GM23248 (cell line): ENCODE data around the gene P4HTM. TPM values are rescaled to one million over a fixed set of nuclear protein-coding genes. Genes with fewer than 3 reads are reported as not detected.

Source experiments
- DNase-seq: peaks from one replicate; pipeline ENCODE4 v3.0.0-alpha.2; 2015
- H2AFZ ChIP-seq: fragments of 200-600 bp; sonication (generic); 2 replicates; pipeline ENCODE4 v1.6.1; 2016; ENCODE audit warnings: antibody characterized with exemption
- H3F3A ChIP-seq: fragments of 200-600 bp; sonication (generic); 2 replicates; pipeline ENCODE4 v1.6.1; 2016; ENCODE audit warnings: mild to moderate bottlenecking, antibody characterized with exemption, mixed run types; ENCODE audit not compliant: insufficient read depth
- H3K27ac ChIP-seq: fragments of 200-600 bp; sonication (generic); 2 replicates; pipeline ENCODE4 v1.5.1; 2016; ENCODE audit warnings: mild to moderate bottlenecking
- H3K27me3 ChIP-seq: fragments of 200-600 bp; sonication (generic); replicated peaks from 2 replicates; pipeline ENCODE4 v1.6.1; 2016; ENCODE audit warnings: mild to moderate bottlenecking; ENCODE audit not compliant: insufficient read depth
- H3K36me3 ChIP-seq: fragments of 200-600 bp; sonication (generic); 2 replicates; pipeline ENCODE4 v1.6.1; 2016; ENCODE audit warnings: low read depth, mild to moderate bottlenecking
- H3K4me1 ChIP-seq: fragments of 200-600 bp; sonication (generic); 2 replicates; pipeline ENCODE4 v1.6.1; 2016; ENCODE audit warnings: mild to moderate bottlenecking; ENCODE audit not compliant: insufficient read depth
- H3K4me2 ChIP-seq: fragments of 200-600 bp; sonication (generic); one replicate; pipeline ENCODE4 v1.6.1; 2016; ENCODE audit warnings: mild to moderate bottlenecking; ENCODE audit not compliant: unreplicated experiment
- H3K4me3 ChIP-seq: fragments of 200-600 bp; sonication (generic); 2 replicates; pipeline ENCODE4 v1.5.1; 2016; ENCODE audit warnings: mild to moderate bottlenecking
- H3K79me2 ChIP-seq: fragments of 200-600 bp; sonication (generic); 2 replicates; pipeline ENCODE4 v1.6.1; 2016; ENCODE audit warnings: mild to moderate bottlenecking; ENCODE audit not compliant: insufficient read depth
- H3K9ac ChIP-seq: fragments of 200-600 bp; sonication (generic); 2 replicates; pipeline ENCODE4 v1.6.1; 2016; ENCODE audit warnings: mild to moderate bottlenecking
- H3K9me2 ChIP-seq: fragments of 200-600 bp; sonication (generic); 2 replicates; pipeline ENCODE4 v1.6.1; 2016; ENCODE audit warnings: mixed run types, mild to moderate bottlenecking, moderate library complexity; ENCODE audit not compliant: insufficient read depth
- H3K9me3 ChIP-seq: fragments of 200-600 bp; sonication (generic); one replicate; pipeline ENCODE4 v1.6.1; 2017; ENCODE audit warnings: low read depth
- H4K20me1 ChIP-seq: fragments of 200-600 bp; sonication (generic); 2 replicates; pipeline ENCODE4 v1.6.0; 2016; ENCODE audit not compliant: insufficient read depth
- EZH2 ChIP-seq: fragments of 200-600 bp; sonication (generic); IDR thresholded peaks from 2 replicates; pipeline ENCODE4 v1.6.1; 2018; ENCODE audit warnings: antibody characterized with exemption, mild to moderate bottlenecking; ENCODE audit not compliant: insufficient read depth, poor library complexity, severe bottlenecking
- EZH2phosphoT487 ChIP-seq: fragments of 200-600 bp; sonication (generic); IDR thresholded peaks from 2 replicates; pipeline ENCODE4 v1.6.1; 2018; ENCODE audit warnings: antibody characterized with exemption, moderate library complexity, mild to moderate bottlenecking, low read depth; ENCODE audit not compliant: insufficient read depth
- WGBS, 2 experiments: methylation state at CpG; one replicate each; pipeline ENCODE4 v1.1.6; 2015 to 2017; ENCODE audit warnings: low lambda C conversion rate in 2 of 2, low coverage in 1 of 2; ENCODE audit errors: missing lambda C conversion rate in 2 of 2; 5-methylcytosine and 5-hydroxymethylcytosine counted together
- in situ Hi-C: fragments of 300-500 bp; cut with MboI; formaldehyde crosslinking; loops from 2 replicates; pipeline ENCODE4 v1.15.0; 2020
- polyA plus RNA-seq: library from polyadenylated mRNA; unstranded; fragments of >200 nt; fragmentation: Nextera tagmentation; extraction: Ambion mirVana; gene quantifications from 2 replicates; pipeline ENCODE4 v1.2.1, GENCODE V29; 2016
- total RNA-seq: library from RNA; depleted of rRNA; stranded (reverse); fragments of >200 nt; shearing (Covaris generic); gene quantifications from 2 replicates; pipeline ENCODE4 v1.2.3, GENCODE V29; 2014

Gene P4HTM
- total and polyA plus RNA-seq, 2 experiments from 2014 or later, result 29.7 to 53.6 TPM

DNA sequence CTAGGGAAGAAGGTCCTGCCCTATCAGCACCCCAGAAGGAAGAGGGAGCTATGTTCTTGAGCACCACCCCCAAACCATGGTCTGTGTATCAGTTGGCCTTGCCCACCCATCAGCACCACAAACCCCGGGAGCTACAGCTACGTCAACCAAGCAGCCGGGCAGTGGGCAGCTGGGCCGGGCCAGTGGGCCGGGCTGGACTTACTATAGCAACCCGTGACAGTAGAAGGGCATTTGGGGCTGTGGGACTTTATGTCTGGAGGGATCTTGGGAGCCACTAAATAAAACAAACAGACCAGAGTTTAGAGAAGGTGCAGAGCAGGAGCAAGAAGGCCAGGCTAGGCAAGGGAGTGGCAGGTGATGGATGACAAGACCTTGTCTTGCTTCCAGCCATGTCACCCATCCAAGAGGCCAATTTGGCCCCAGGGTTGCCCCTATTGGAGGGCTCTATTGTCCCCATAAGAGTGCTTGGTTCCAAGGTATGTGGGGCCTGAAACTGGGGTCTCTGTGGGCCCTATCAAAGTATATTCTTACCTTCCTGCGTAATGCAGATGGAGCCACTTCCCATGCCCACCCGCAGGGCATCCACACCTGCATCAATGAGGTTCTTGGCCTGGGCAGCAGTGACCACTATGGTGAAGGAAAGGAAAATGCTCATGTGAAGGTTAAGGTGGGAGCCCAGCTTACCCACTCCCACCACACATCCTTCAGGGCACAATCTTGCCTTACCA lies 35.9 kb downstream of the P4HTM start:
- no peak overlapping the region; the same call in 1 of the 2 replicates for H3K27ac ChIP-seq
- no peak for DNase-seq
- TF ChIP-seq EZH2 (no peak), EZH2phosphoT487 (no peak)
- WGBS, 2 experiments, result 83% methylated on average over 8 of the region's 8 CpGs
- no peak overlapping the region for H3K4me3 ChIP-seq
- H3K4me1 ChIP-seq, result peaks cover 22% of the 10 kb centered on the region
- H3K27me3 ChIP-seq, result no peaks in the 10 kb centered on the region
- peaks cover 64% of the 10 kb centered on the region for H3F3A ChIP-seq
- H3K79me2 ChIP-seq, result peaks cover 71% of the 10 kb centered on the region
- H3K9me2 ChIP-seq, result no peaks in the 10 kb centered on the region
- no peaks in the 10 kb centered on the region for H4K20me1 ChIP-seq
- in situ Hi-C loops, result no loop called here
- no peak overlapping the region for H2AFZ ChIP-seq
- H3K9ac ChIP-seq, result no peak overlapping the region
- peaks cover 23% of the 10 kb centered on the region for H3K36me3 ChIP-seq
- H3K9me3 ChIP-seq, result no peaks in the 10 kb centered on the region
- no peak overlapping the region for H3K4me2 ChIP-seq

GRCh38 chr3:49026536-49026935 lies 36.5 kb downstream of the P4HTM start:
- in situ Hi-C loops, result no loop called here
- peaks cover 24% of the 10 kb centered on the region for H3K36me3 ChIP-seq

GRCh38 chr3:49027634-49028033 lies 37.6 kb downstream of the P4HTM start:
- WGBS, 2 experiments, result 96 to 97% methylated on average over 9 of the region's 9 CpGs
- DNase-seq, result no peak
- H4K20me1 ChIP-seq, result no peaks in the 10 kb centered on the region
- H3K9ac ChIP-seq, result 0 out of 2 replicates have a peak overlapping the region, but pooled peaks have one; percentile 95
- H3K79me2 ChIP-seq, result peaks cover 66% of the 10 kb centered on the region
- TF ChIP-seq EZH2, result no peak
- TF ChIP-seq EZH2phosphoT487, result no peak
- peaks cover 78% of the 10 kb centered on the region for H3F3A ChIP-seq
- peak overlapping the region; percentile 73; the same call in 1 of the 2 replicates for H3K27ac ChIP-seq
- H3K4me2 ChIP-seq, result peak overlapping the region; percentile 98
- H3K27me3 ChIP-seq, result no peaks in the 10 kb centered on the region
- no peak overlapping the region for H2AFZ ChIP-seq
- peaks cover 24% of the 10 kb centered on the region for H3K4me1 ChIP-seq
- H3K36me3 ChIP-seq, result peaks cover 33% of the 10 kb centered on the region
- no peaks in the 10 kb centered on the region for H3K9me2 ChIP-seq
- no peaks in the 10 kb centered on the region for H3K9me3 ChIP-seq
- in situ Hi-C loops, result no loop called here
- H3K4me3 ChIP-seq, result 0 out of 2 replicates have a peak overlapping the region, but pooled peaks have one; percentile 95

More at GRCh38 chr3:49026536-49026935, 36.5 kb downstream of the P4HTM start:
- no peak overlapping the region for H2AFZ ChIP-seq
- TF ChIP-seq EZH2phosphoT487, result no peak
- no peak for TF ChIP-seq EZH2
- peaks cover 71% of the 10 kb centered on the region for H3K79me2 ChIP-seq
- 83 to 88% methylated on average over 3 of the region's 3 CpGs for WGBS, 2 experiments
- H3K4me2 ChIP-seq, result no peak overlapping the region
- no peak overlapping the region for H3K4me3 ChIP-seq
- no peaks in the 10 kb centered on the region for H4K20me1 ChIP-seq
- H3F3A ChIP-seq, result peaks cover 67% of the 10 kb centered on the region
- DNase-seq, result no peak
- H3K9ac ChIP-seq, result no peak overlapping the region
- H3K9me3 ChIP-seq, result no peaks in the 10 kb centered on the region
- H3K9me2 ChIP-seq, result no peaks in the 10 kb centered on the region
- peaks cover 22% of the 10 kb centered on the region for H3K4me1 ChIP-seq
- H3K27me3 ChIP-seq, result no peaks in the 10 kb centered on the region
- H3K27ac ChIP-seq, result no peak overlapping the region

- H3K27ac ChIP-seq, result peak overlapping the region; percentile 73; the same call in 1 of the 2 replicates
- in situ Hi-C loops, result no loop called here
Observed at GRCh38 chr3:49028298-49028672, 38.2 kb downstream of the P4HTM start.

More at GRCh38 chr3:49028298-49028672, 38.2 kb downstream of the P4HTM start:
- Histone ChIP-seq H3K4me1 (peaks cover 22% of the 10 kb centered on the region), H3K36me3 (peaks cover 33% of the 10 kb centered on the region), H3K9me2 (no peaks in the 10 kb centered on the region), H3K9ac (peak overlapping the region; percentile 95), H4K20me1 (no peaks in the 10 kb centered on the region), H3K79me2 (peaks cover 59% of the 10 kb centered on the region), H2AFZ (no peak overlapping the region), H3K4me2 (peak overlapping the region; percentile 98), H3K9me3 (no peaks in the 10 kb centered on the region), H3K4me3 (peak overlapping the region; percentile 95), H3F3A (peaks cover 77% of the 10 kb centered on the region), H3K27me3 (no peaks in the 10 kb centered on the region)
- DNase-seq, result no peak
- TF ChIP-seq EZH2phosphoT487, result no peak
- no peak for TF ChIP-seq EZH2
- WGBS, 2 experiments, result 83 to 87% methylated on average over 4 of the region's 4 CpGs
